Measurements from ENCODE around the gene ORAI2. TPM values are rescaled to one million over a fixed set of nuclear protein-coding genes. Genes with fewer than 3 reads are reported as not detected.

The ORAI2 gene
- total and polyA plus RNA-seq, 2 of the 13 experiments (the other 11 are each of a cell fraction or from before 2014, with no cell fraction given) = 3.0 to 6.0 TPM

- TF ChIP-seq, protein P1, sequence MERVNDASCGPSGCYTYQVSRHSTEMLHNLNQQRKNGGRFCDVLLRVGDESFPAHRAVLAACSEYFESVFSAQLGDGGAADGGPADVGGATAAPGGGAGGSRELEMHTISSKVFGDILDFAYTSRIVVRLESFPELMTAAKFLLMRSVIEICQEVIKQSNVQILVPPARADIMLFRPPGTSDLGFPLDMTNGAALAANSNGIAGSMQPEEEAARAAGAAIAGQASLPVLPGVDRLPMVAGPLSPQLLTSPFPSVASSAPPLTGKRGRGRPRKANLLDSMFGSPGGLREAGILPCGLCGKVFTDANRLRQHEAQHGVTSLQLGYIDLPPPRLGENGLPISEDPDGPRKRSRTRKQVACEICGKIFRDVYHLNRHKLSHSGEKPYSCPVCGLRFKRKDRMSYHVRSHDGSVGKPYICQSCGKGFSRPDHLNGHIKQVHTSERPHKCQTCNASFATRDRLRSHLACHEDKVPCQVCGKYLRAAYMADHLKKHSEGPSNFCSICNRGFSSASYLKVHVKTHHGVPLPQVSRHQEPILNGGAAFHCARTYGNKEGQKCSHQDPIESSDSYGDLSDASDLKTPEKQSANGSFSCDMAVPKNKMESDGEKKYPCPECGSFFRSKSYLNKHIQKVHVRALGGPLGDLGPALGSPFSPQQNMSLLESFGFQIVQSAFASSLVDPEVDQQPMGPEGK (CRISPR knock-in tag; IDR thresholded peaks at IDR 0.05) = peak; percentile 63
- TF ChIP-seq HDAC1 (CRISPR knock-in tag; IDR thresholded peaks at IDR 0.05) (peak; percentile 94), TOPORS (CRISPR knock-in tag; IDR thresholded peaks at IDR 0.05) (peak; percentile 71; the same call in 1 of the 2 replicates), ZNF232 (CRISPR knock-in tag; IDR thresholded peaks at IDR 0.05; ENCODE audit: borderline replicate concordance) (no peak), KMT2B (CRISPR knock-in tag; IDR thresholded peaks at IDR 0.05) (0 out of 2 replicates have a peak, but pooled peaks have one; percentile 25), TSC22D2 (CRISPR knock-in tag; IDR thresholded peaks at IDR 0.05; ENCODE audit: borderline replicate concordance) (no peak), MED13 (CRISPR knock-in tag; IDR thresholded peaks at IDR 0.05) (no peak), ZNF781 (CRISPR knock-in tag; IDR thresholded peaks at IDR 0.05; ENCODE audit: borderline replicate concordance, not compliant biosample characterization) (no peak), ZNF460 (CRISPR knock-in tag; IDR thresholded peaks at IDR 0.05; ENCODE audit: borderline replicate concordance) (no peak), KLF15 (CRISPR knock-in tag; IDR thresholded peaks at IDR 0.05; ENCODE audit: borderline replicate concordance) (no peak), MYNN (CRISPR knock-in tag; IDR thresholded peaks at IDR 0.05; ENCODE audit: low read depth) (no peak), MAF1 (CRISPR knock-in tag; IDR thresholded peaks at IDR 0.05; ENCODE audit: borderline replicate concordance) (no peak), TRIM22 (IDR thresholded peaks at IDR 0.05) (no peak), GABPA (IDR thresholded peaks at IDR 0.05; ENCODE audit: low read depth, low read length) (no peak), GABPA (CRISPR knock-in tag; IDR thresholded peaks at IDR 0.05; ENCODE audit: low read depth) (peak; percentile 84), SETDB1 (CRISPR knock-in tag; IDR thresholded peaks at IDR 0.05; ENCODE audit: borderline replicate concordance) (no peak), KAT7 (CRISPR knock-in tag; IDR thresholded peaks at IDR 0.05; ENCODE audit: borderline replicate concordance) (peak; percentile 82), KAT8 (CRISPR knock-in tag; IDR thresholded peaks at IDR 0.05) (peak; percentile 79), ARNT (IDR thresholded peaks at IDR 0.05) (no peak), STAG1 (CRISPR knock-in tag; IDR thresholded peaks at IDR 0.05) (no peak)
- TF ChIP-seq, protein P2, sequence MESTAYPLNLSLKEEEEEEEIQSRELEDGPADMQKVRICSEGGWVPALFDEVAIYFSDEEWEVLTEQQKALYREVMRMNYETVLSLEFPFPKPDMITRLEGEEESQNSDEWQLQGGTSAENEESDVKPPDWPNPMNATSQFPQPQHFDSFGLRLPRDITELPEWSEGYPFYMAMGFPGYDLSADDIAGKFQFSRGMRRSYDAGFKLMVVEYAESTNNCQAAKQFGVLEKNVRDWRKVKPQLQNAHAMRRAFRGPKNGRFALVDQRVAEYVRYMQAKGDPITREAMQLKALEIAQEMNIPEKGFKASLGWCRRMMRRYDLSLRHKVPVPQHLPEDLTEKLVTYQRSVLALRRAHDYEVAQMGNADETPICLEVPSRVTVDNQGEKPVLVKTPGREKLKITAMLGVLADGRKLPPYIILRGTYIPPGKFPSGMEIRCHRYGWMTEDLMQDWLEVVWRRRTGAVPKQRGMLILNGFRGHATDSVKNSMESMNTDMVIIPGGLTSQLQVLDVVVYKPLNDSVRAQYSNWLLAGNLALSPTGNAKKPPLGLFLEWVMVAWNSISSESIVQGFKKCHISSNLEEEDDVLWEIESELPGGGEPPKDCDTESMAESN (CRISPR knock-in tag; conservative IDR thresholded peaks at IDR 0.05) = peak; percentile 79; the same call in 1 of the 2 replicates
- TF ChIP-seq, protein P3, sequence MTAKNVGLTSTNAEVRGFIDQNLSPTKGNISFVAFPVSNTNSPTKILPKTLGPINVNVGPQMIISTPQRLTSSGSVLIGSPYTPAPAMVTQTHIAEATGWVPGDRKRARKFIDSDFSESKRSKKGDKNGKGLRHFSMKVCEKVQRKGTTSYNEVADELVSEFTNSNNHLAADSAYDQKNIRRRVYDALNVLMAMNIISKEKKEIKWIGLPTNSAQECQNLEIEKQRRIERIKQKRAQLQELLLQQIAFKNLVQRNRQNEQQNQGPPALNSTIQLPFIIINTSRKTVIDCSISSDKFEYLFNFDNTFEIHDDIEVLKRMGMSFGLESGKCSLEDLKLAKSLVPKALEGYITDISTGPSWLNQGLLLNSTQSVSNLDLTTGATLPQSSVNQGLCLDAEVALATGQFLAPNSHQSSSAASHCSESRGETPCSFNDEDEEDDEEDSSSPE (CRISPR knock-in tag; IDR thresholded peaks at IDR 0.05) = peak; percentile 78
- TF ChIP-seq, protein P4, sequence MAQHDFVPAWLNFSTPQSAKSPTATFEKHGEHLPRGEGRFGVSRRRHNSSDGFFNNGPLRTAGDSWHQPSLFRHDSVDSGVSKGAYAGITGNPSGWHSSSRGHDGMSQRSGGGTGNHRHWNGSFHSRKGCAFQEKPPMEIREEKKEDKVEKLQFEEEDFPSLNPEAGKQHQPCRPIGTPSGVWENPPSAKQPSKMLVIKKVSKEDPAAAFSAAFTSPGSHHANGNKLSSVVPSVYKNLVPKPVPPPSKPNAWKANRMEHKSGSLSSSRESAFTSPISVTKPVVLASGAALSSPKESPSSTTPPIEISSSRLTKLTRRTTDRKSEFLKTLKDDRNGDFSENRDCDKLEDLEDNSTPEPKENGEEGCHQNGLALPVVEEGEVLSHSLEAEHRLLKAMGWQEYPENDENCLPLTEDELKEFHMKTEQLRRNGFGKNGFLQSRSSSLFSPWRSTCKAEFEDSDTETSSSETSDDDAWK (CRISPR knock-in tag; IDR thresholded peaks at IDR 0.05) = no peak
Measured at GRCh38 chr7:102464577-102465280, 31.4 kb downstream of the ORAI2 start, which contains the start of the genes ALKBH4 and LRWD1 (continued).

Data from HepG2 (cell line).